ENCODE data around the gene NKX1-2. TPM values are rescaled to one million over a fixed set of nuclear protein-coding genes. Genes with fewer than 3 reads are reported as not detected.

Gene NKX1-2
- total and polyA plus RNA-seq, 2 of the 4 experiments (the other 2 are of a cell fraction): not detected

DNA sequence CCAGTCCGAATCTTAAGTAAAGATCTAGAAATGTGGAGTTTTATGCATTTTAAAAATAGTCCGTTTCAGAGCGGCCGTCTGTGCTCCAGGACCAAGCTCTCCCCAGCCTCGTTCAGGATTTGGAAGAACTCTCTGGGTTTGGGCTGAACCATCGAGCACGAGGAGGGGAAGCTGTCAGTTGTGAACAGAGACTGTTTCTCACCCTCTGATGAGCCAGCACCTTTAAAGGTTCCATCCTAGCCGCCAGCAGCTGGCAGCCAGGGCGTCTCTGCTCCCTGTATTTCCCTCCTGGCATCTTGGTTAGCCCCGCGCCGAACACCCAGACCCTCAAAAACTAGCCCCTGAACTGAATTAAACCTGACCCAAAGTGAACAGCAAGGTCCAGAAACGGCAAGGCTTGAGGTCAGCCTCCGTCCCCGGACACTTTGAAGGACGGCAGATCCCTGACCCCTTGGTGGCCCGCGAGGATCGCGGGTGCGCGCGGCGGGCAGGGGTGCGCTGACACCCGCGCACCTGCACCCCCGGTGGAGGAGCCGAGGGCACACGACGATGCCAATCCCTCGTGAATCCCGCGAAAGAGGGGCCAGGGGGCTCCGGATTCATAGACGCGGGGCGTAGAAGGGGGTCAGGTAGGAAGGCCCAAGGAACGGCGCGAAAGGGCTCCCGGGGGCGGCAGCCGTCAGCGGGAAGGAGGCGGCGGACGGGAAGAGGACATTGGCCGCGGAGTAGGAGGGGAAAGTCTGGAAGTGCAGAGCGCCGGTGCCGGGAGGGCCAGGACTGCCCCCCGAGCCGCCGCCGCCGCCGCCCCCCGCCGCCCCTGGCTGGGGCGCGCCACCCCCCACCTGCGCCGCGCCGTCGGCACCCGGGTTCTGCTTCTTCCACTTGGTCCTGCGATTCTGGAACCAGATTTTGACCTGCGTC, 2.7 kb downstream of the NKX1-2 start:
- no peak overlapping the region for H4K91ac ChIP-seq (ENCODE audit: insufficient read depth, low read depth, low read length)
- H3K4me1 ChIP-seq (ENCODE audit: control insufficient read depth, insufficient read depth, low read length): no peaks in the 10 kb centered on the region; the same call in 1 of the 2 replicates
- peaks cover 72% of the 10 kb centered on the region for H3K27me3 ChIP-seq (ENCODE audit: control insufficient read depth, insufficient read depth, low read length)
- dilution Hi-C loops (cut with HindIII; ENCODE audit: low sequenced_read_pairs, unreplicated experiment) (no loop called here), intact Hi-C loops (cut with micrococcal nuclease) (no loop called here), in situ Hi-C loops (cut with MboI; ENCODE audit: low sequenced_read_pairs) (no loop called here)
- no TSS peak for BruUV-seq (replicated peaks)
- CTCF ChIA-PET: no interaction called here
- no peak overlapping the region for H2AFZ ChIP-seq (replicated peaks; ENCODE audit: low read length, poor library complexity)
- no peak overlapping the region for H3K23ac ChIP-seq (ENCODE audit: low read depth, low read length)
- H4K20me1 ChIP-seq (ENCODE audit: insufficient read depth, low read length): no peaks in the 10 kb centered on the region
- no peak overlapping the region for H2BK20ac ChIP-seq (ENCODE audit: low read depth, low read length)
- DNase-seq (no peak), ATAC-seq (ENCODE audit: low read depth) (no peak)
- H3K27ac ChIP-seq (ENCODE audit: insufficient read depth, low read length): no peak overlapping the region
- no peak overlapping the region for H3K4me3 ChIP-seq (ENCODE audit: insufficient read depth, low read depth, low read length)
- H3K18ac ChIP-seq (ENCODE audit: low read depth, low read length): no peak overlapping the region
- no peak overlapping the region for H2BK5ac ChIP-seq (ENCODE audit: low read depth, low read length, poor library complexity, severe bottlenecking)
- H4K5ac ChIP-seq (ENCODE audit: low read depth, low read length): no peak overlapping the region
- H2BK15ac ChIP-seq (ENCODE audit: low read depth, low read length): no peak overlapping the region
- no peak overlapping the region for H2AK9ac ChIP-seq (replicated peaks; ENCODE audit: low read depth, low read length, poor library complexity)
- no peak for TF ChIP-seq USF2 (IDR thresholded peaks at IDR 0.05; ENCODE audit: low read depth, low read length)
- TF ChIP-seq NFE2L2 (IDR thresholded peaks at IDR 0.05; ENCODE audit: low read depth, low read length): no peak
- TF ChIP-seq SMC3 (IDR thresholded peaks at IDR 0.05; ENCODE audit: low read depth, low read length): no peak
- TF ChIP-seq POLR2A (IDR thresholded peaks at IDR 0.05; ENCODE audit: low read depth, low read length): no peak
- no peak for TF ChIP-seq CEBPB (IDR thresholded peaks at IDR 0.05; ENCODE audit: low read depth, low read length)
- no peak for TF ChIP-seq MXI1 (IDR thresholded peaks at IDR 0.05; ENCODE audit: borderline replicate concordance, low read depth, low read length)
- no peak for TF ChIP-seq RCOR1 (IDR thresholded peaks at IDR 0.05; ENCODE audit: insufficient replicate concordance, low read length)
- TF ChIP-seq MAZ (IDR thresholded peaks at IDR 0.05; ENCODE audit: borderline replicate concordance, low read depth, low read length): no peak
- H2AK5ac ChIP-seq (ENCODE audit: low read depth, low read length): no peak overlapping the region
- WGBS, 2 experiments (ENCODE audit: extremely low coverage in 2 of 2, insufficient read length in 1 of 2): 6% methylated on average over 32 of the region's 71 CpGs; no CpG with 5 or more reads in 1 of the 2 experiments
- no peak overlapping the region for H3K4ac ChIP-seq (ENCODE audit: low read depth, low read length)
- H4K8ac ChIP-seq (ENCODE audit: low read depth in 2 of 2, low read length in 2 of 2): no peak overlapping the region
- H3K4me2 ChIP-seq (ENCODE audit: low read depth, low read length): no peak overlapping the region; the same call in 1 of the 2 replicates
- no peaks in the 10 kb centered on the region for H3K9me1 ChIP-seq (ENCODE audit: insufficient read depth, low read length)
- H3K14ac ChIP-seq (replicated peaks; ENCODE audit: low read depth, low read length): no peak overlapping the region
- no peak overlapping the region for H3K9ac ChIP-seq (ENCODE audit: low read depth, low read length)
- H3K9me3 ChIP-seq (ENCODE audit: control insufficient read depth, insufficient read depth, low read length): no peaks in the 10 kb centered on the region; the same call in 1 of the 2 replicates
- H3K56ac ChIP-seq (ENCODE audit: extremely low read depth, insufficient read depth, low read length): no peak overlapping the region
- POLR2A ChIA-PET (ENCODE audit: unreplicated experiment): no interaction called here
- H3K79me1 ChIP-seq (ENCODE audit: low read depth in 1 of 2, low read length in 2 of 2): no peaks in the 10 kb centered on the region
- H2BK120ac ChIP-seq (ENCODE audit: low read depth, low read length): no peak overlapping the region
- no peaks in the 10 kb centered on the region for H3K36me3 ChIP-seq (ENCODE audit: control insufficient read depth, insufficient read depth, low read length)
